GM12891 (cell line): ENCODE results near the gene ITGA8.

Experiments
- POLR2A ChIP-seq: IDR thresholded peaks from 2 replicates; pipeline ENCODE4 v1.6.1; 2011; ENCODE audit warnings: low read depth, low read length, control low read depth
- POLR2AphosphoS5 ChIP-seq: IDR thresholded peaks from 2 replicates; pipeline ENCODE4 v1.6.1; 2011; ENCODE audit warnings: low read depth, low read length, control low read depth
- TAF1 ChIP-seq: IDR thresholded peaks from 2 replicates; pipeline ENCODE4 v1.6.1; 2011; ENCODE audit warnings: low read depth, low read length, control low read depth

GRCh38 chr10:15464381-15464780, 255.3 kb downstream of the ITGA8 start:
- no peak for TF ChIP-seq POLR2A
- no peak for TF ChIP-seq TAF1
- TF ChIP-seq POLR2AphosphoS5, result no peak
